ENCODE data around the gene TCEA2. TPM values are rescaled to one million over a fixed set of nuclear protein-coding genes. Genes with fewer than 3 reads are reported as not detected.

The TCEA2 gene
- total and polyA plus RNA-seq, 2 of the 13 experiments (the other 11 are each of a cell fraction or from before 2014, with no cell fraction given) = 28.1 to 33.7 TPM

GRCh38 chr20:64055893-64056638 is 6.9 kb upstream of the TCEA2 start (continued):
- TF ChIP-seq RNF219 (CRISPR knock-in tag; IDR thresholded peaks at IDR 0.05) (no peak), ARNTL (CRISPR knock-in tag; IDR thresholded peaks at IDR 0.05) (no peak), ARNT (IDR thresholded peaks at IDR 0.05) (no peak), ZNF274 (CRISPR knock-in tag; IDR thresholded peaks at IDR 0.05) (0 out of 2 replicates have a peak, but pooled peaks have one; percentile 39), RFXAP (CRISPR knock-in tag; IDR thresholded peaks at IDR 0.05; ENCODE audit: borderline replicate concordance) (no peak), ZSCAN31 (CRISPR knock-in tag; IDR thresholded peaks at IDR 0.05; ENCODE audit: low read depth) (no peak; the same call in none of the 2 replicates), MXD4 (CRISPR knock-in tag; IDR thresholded peaks at IDR 0.05) (no peak), SNAI1 (CRISPR knock-in tag; IDR thresholded peaks at IDR 0.05; ENCODE audit: borderline replicate concordance) (no peak; the same call in 1 of the 2 replicates), ZNF737 (CRISPR knock-in tag; IDR thresholded peaks at IDR 0.05; ENCODE audit: borderline replicate concordance) (no peak), ETV5 (CRISPR knock-in tag; IDR thresholded peaks at IDR 0.05; ENCODE audit: borderline replicate concordance) (peak; percentile 22; the same call in 1 of the 2 replicates), TAF15 (IDR thresholded peaks at IDR 0.05; ENCODE audit: low read depth, low read length, poor library complexity, severe bottlenecking) (no peak), TSC22D2 (CRISPR knock-in tag; IDR thresholded peaks at IDR 0.05; ENCODE audit: borderline replicate concordance) (peak; percentile 87; the same call in 1 of the 2 replicates), ZNF556 (CRISPR knock-in tag; IDR thresholded peaks at IDR 0.05; ENCODE audit: borderline replicate concordance) (no peak), ZNF460 (CRISPR knock-in tag; IDR thresholded peaks at IDR 0.05; ENCODE audit: borderline replicate concordance) (peak; percentile 75; the same call in 1 of the 2 replicates), MIER2 (CRISPR knock-in tag; IDR thresholded peaks at IDR 0.05) (no peak), ETV6 (CRISPR knock-in tag; conservative IDR thresholded peaks at IDR 0.05) (peak; percentile 25; the same call in 1 of the 2 replicates), ATRX (CRISPR knock-in tag; IDR thresholded peaks at IDR 0.05; ENCODE audit: borderline replicate concordance) (no peak), GABPA (IDR thresholded peaks at IDR 0.05; ENCODE audit: low read depth, low read length) (no peak), GABPA (CRISPR knock-in tag; IDR thresholded peaks at IDR 0.05; ENCODE audit: low read depth) (no peak), HNRNPL (IDR thresholded peaks at IDR 0.05; ENCODE audit: low read depth, low read length) (peak; percentile 81), E2F2 (CRISPR knock-in tag; IDR thresholded peaks at IDR 0.05; ENCODE audit: borderline replicate concordance) (no peak), ZMAT3 (CRISPR knock-in tag; conservative IDR thresholded peaks at IDR 0.05) (no peak), MLLT10 (CRISPR knock-in tag; IDR thresholded peaks at IDR 0.05) (no peak)
- TF ChIP-seq, protein P1, sequence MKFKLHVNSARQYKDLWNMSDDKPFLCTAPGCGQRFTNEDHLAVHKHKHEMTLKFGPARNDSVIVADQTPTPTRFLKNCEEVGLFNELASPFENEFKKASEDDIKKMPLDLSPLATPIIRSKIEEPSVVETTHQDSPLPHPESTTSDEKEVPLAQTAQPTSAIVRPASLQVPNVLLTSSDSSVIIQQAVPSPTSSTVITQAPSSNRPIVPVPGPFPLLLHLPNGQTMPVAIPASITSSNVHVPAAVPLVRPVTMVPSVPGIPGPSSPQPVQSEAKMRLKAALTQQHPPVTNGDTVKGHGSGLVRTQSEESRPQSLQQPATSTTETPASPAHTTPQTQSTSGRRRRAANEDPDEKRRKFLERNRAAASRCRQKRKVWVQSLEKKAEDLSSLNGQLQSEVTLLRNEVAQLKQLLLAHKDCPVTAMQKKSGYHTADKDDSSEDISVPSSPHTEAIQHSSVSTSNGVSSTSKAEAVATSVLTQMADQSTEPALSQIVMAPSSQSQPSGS (CRISPR knock-in tag; IDR thresholded peaks at IDR 0.05) = 0 out of 2 replicates have a peak, but pooled peaks have one; percentile 47
- TF ChIP-seq, protein P2, sequence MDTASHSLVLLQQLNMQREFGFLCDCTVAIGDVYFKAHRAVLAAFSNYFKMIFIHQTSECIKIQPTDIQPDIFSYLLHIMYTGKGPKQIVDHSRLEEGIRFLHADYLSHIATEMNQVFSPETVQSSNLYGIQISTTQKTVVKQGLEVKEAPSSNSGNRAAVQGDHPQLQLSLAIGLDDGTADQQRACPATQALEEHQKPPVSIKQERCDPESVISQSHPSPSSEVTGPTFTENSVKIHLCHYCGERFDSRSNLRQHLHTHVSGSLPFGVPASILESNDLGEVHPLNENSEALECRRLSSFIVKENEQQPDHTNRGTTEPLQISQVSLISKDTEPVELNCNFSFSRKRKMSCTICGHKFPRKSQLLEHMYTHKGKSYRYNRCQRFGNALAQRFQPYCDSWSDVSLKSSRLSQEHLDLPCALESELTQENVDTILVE (CRISPR knock-in tag; IDR thresholded peaks at IDR 0.05) = peak; percentile 82; the same call in 1 of the 2 replicates
